22Rv1 (cell line): ENCODE results near the gene PTBP3.

Source experiments
- ZFX ChIP-seq: fragments of 450-650 bp; IDR thresholded peaks from 2 replicates; pipeline ENCODE4 v1.6.1; 2017; ENCODE audit warnings: antibody characterized with exemption, borderline replicate concordance
- TF ChIP-seq, protein P1 (sequence below): fragments of 450-650 bp; IDR thresholded peaks from 2 replicates; pipeline ENCODE4 v1.5.1; 2017; ENCODE audit warnings: mild to moderate bottlenecking

GRCh38 chr9:112174222-112174964, 159.0 kb downstream of the PTBP3 start:
- TF ChIP-seq, protein P1, sequence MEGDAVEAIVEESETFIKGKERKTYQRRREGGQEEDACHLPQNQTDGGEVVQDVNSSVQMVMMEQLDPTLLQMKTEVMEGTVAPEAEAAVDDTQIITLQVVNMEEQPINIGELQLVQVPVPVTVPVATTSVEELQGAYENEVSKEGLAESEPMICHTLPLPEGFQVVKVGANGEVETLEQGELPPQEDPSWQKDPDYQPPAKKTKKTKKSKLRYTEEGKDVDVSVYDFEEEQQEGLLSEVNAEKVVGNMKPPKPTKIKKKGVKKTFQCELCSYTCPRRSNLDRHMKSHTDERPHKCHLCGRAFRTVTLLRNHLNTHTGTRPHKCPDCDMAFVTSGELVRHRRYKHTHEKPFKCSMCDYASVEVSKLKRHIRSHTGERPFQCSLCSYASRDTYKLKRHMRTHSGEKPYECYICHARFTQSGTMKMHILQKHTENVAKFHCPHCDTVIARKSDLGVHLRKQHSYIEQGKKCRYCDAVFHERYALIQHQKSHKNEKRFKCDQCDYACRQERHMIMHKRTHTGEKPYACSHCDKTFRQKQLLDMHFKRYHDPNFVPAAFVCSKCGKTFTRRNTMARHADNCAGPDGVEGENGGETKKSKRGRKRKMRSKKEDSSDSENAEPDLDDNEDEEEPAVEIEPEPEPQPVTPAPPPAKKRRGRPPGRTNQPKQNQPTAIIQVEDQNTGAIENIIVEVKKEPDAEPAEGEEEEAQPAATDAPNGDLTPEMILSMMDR, result no peak
- no peak for TF ChIP-seq ZFX
